HG02623 (cell line): ENCODE data around the gene HOXB3.

ENCODE experiments used
- ATAC-seq: cut with Tn5 transposase; IDR thresholded peaks from one replicate; pipeline ENCODE4 v1.9.1; 2021; ENCODE audit warnings: moderate library complexity; ENCODE audit not compliant: unreplicated experiment

Gene HOXB3

DNA sequence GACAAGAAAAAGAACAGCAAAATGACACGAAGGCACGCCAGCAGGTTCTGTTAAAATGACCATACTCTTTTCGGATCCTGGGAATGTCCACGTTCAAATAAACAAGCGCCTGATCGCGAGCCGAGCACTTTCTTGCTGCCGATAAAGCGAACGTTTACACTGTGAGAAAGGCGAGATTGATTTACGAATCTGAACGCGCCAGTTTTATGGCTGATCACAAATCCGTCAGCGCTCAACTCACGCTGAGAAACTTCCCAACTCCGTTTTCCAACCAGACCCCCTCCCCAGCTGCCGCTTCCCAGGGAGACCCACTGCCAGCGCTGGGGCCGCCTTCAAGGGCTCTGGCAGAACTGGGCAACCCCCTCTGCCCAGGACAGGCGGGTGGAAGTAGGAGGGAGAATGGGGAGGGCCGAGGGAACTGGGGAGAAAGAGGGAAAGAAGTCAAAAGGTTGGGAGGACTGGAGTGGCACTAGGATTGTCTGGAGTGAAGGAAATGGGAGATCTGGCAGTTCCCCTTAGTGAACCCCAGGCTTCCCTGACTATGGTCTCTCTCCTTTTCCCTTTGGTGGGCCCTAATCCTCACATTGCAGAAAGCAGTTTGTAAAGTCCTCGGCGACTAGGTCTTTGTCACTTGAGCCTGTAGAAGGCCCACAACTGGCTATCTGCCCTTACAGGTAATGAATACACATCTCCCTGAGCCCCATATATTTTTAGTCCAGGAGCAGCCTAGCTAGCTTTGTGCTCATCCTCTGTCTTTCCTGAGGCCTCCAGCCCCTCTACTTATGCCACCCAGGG, 18.8 kb downstream of the HOXB3 start:
- no peak for ATAC-seq

DNA sequence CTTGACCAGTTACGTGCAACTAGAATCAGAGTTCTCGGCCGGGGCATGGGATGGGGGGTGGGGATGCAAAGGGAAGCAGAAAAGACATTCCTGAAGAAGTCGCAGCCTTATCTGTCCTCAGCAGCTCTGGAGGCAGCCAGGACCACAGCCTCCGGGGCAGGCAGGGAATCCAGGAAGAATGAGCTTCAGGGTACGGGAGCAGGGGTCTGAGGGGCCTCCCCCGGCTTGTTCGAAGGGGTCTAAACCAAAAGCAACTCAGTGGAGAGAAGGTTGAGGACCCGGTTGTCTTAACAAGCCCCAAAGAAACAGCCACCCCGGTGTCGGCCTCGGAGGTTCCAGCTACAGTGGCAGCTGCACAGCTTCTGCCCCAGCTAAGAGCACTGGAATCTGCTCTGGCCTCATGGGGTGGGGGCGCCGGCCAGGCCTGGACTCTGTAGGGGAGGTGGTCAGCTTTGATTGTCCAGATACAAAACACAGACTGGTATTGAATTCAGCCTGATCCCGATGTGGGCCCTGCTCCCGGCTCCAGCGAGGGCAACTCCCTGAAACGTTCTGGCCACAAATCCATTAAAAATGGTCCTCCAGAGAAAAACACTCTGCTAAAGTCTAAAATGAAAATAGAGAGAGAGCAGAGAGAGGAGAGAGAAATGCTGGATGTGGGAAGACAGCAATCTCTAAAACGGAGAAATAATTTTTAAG, 19.6 kb downstream of the HOXB3 start:
- no peak for ATAC-seq

DNA sequence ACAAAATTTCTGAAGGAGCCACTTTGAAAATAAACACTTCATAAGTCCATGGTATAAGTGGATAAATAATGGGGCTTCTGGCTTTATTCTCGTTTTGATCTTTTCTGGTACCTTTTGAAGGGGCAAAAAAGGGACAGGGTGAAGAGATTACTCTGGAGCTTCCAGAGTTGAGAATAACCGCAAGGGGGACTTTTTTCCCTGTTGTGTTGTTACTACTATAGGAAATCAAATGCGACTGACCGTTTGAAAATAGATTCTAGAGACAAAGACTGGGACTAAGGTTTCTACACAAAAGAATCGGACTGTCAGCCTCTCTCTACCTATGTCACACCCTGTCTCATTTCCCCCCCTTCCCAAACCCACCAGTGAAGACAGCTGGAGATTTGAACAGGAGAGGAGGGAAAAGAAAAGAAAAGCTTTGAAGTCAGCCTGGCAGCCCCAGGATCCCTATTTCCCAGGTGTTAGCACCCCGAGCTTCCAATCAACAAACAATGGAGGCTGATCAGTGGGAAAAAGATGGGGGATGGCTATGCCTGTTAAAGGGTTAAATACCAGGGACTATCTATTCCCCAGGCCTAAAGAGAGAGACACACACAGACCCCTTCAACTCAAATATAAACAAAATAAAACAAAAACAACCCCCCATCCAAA, 20.2 kb downstream of the HOXB3 start:
- no peak for ATAC-seq

DNA sequence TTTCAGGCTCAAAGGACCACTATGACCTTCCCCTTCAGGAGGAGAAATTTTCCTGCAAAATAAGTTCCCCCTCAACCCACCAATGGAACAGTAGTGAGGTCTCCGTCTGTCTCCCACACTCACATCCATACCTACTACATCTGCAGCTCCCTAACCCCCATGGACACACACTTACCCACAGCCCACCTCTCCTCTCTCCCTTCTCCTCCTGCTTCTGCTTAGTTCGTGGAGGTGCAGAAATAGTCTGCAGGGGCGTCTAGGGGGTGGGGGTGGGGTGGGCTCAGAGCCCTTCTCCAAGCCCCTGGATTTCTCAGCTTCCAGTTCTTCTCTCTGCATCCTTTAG, 20.8 kb downstream of the HOXB3 start:
- ATAC-seq: no peak

DNA sequence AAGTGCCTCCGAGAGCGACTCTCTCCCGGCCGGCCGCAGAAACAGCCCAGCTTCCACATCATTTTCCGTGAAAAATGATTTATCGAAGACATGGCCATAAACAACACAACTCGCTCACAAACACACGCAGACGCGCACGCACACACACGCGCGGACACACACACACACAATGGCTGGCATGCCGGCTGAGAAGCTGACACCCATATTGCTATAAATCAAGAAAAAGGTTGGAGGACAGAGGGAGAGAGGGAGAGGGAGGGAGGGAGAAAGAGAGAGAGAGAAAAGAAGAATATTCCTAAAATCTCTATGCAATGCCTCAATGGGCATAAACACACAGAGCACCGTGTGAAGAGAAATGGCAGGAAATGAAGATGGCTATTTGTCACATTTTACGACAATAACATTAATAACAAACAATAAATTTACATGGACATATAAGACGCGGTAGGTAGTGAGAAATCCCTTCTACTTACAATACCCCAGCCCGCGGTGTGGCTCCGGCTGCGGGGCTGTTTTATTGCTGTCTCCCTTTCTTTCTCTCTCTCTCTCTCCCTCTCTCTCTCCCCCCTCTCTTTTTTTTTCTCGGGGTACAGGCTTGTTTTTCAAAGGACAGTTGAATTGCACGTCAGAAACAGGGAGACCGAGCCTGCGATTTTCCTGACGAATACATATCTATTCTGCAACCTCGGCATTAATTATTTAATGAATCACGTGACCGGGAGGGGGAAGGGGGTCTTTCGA, 21.4 kb downstream of the HOXB3 start:
- no peak for ATAC-seq

DNA sequence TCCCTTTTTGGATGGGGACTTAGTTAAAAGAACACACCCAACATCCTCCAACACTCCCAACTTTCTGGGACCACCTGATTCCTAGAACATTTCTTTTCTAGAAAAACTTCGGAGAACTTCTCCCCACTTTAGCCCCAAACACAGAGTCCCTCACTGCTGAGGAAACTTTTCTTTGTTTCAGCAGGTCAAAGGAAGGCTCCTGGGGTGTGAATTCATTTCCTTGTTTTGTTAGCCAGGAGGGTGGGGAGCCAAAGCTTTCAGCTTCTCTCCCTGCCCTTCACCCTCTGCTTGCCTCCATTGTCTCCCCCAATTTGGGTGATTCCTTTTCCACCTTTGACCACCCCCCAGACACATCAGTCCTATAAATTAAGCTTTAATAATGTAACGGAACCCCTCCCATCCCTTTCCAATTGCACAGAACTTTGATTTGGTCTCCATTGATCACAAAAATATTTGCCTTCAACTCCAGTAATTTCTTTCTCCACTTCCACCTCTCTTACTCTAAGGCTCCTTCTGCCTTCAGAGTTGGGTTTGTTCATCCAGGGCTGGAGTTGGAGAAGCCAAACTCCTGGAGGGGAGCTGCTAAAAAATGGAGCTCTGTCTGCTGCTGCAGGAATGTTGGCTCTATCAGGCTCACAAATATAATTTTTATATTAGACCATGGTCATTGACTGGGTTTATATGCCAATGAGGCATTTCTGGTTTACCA, 22.2 kb downstream of the HOXB3 start:
- no peak for ATAC-seq

DNA sequence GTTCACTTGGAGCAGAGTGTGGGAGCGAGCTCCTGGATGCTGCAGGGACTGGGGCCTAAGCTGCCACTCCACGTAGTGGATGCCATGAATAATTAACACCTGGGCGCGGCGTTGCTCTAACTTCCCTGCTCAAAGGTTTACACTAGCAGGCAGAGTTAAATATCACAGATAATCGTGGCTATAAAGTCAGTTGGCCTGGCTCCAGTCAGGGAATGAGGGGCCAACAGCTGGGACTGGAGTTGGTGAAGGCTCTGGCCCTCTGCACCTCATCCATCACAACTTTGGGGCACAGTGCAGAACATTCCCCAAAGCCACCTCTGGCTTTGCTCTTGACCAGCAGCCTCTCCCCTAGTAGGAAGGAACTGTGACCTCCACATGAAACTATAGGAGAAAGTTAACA, 22.8 kb downstream of the HOXB3 start:
- no peak for ATAC-seq

DNA sequence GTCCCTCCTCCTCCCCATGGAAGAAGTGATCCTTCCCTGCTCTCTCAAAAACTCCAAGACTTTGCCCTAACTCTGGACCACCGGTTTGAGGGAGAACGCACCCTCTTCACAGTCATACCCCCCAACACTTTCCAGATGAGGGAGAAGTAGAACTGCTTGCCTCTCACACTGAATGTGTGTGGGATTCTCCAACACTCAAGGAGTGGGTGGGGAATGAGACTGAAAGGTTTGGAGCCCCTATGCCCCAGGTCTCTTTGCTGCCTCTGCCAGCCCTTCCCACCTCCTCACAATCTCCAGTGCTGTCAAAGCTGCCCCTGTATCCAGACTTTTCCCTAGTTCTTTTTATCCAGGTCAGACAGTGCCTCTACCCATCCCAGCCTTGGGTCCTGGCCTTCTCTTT, 23.3 kb downstream of the HOXB3 start:
- ATAC-seq: no peak

DNA sequence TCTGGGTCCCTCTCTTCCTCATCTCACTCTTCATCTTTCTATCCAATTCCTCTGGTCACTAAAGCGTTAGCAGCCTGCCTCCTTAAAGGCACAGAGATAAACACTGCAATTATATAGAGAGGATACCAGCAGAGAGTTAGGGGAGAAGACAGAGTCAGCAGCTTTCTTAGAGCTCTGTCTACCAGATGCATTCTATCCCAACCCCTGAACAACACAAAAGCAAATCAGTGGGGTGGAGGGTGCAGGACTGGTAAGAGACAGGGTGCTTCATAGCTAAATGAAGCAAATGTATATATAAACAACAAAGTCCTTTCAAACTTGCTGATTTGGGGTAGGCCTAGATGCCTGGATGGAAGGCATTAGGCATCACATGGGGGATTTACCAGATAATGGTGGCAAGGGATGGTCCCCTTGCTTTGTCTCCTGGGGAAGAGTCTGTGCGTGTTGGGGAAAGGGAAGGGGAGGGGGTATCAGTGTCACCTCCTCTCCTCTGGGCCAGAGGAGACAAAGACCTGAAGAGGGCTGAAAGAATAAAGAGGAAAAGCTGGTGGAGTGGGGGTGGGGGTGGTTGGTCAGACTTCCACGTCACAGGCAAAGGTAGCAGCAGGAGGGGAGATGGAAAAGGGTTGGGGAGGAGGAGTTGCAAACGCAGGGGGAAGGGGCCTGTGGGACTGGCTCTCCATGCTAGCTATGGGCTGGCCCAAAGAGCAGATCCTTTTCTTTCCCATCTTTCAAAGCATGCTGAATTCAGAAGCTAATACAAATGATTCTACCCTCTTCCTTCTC, 23.9 kb downstream of the HOXB3 start:
- no peak for ATAC-seq

DNA sequence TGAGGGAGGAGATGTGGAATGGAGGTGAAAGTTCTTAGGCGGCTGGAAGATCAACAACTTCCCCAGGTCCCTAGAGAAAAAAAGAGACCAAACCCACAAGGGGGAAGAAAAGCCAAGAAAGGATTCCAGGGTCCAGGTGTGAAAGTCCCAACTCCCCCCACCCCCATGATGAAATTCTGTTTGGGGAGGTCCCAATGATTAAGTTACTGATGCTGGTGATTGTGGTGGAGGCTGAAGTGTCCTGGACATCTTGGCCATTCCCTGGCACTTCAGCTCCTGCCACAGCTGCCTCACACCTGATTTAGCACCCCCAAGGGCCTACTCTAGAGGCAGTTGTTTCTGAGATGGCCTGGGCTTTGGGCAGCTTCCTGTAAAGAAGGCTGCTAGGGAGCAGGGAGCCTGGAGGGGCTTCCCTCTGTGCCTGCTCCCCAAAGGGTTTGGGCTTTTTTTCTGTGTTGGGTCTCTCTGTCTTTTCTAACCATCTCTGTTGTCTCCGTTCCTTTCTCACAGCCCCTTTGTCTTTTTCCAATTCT, 25.0 kb downstream of the HOXB3 start:
- no peak for ATAC-seq

DNA sequence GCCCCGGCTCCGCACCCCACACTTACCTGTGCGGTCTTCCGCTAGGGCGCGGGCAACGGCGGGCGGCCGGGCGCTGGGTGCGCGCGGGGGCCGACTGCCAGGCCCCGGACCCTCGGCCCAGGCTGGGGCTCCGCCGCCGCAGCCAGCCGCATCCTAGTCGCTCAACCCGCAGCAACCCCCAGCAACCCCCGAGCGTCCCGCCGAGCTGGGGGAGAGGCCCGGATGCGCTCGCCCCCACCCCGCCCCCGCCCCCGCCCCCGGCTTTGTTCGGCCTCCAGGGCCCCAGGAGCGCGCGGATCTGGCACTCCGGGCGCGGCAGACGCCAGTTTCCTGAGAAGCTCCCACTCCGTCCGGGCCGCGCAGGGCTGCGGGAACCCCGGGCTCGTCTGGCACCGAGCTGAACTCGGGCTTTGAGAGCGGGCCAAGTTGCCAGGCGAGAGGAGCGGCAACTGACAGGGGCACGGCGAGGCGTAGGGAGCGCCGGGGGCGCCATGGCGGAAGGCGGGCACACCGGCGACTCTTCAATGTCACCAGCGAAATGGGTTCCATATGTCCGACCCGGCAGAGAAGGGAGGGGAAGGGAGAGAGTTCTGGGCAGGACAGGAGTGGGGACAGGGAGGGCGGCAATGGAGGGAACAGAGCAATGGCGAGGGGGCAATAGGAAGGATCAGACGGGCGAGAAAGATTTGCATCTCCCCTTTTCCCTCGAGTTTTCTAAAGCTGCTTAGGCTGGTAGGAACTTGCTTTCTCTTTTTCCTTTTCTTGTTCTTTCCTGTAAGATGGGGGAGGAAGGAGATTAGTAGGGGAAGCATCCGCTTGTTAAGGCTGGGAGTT, 25.6 kb downstream of the HOXB3 start:
- ATAC-seq: no peak

DNA sequence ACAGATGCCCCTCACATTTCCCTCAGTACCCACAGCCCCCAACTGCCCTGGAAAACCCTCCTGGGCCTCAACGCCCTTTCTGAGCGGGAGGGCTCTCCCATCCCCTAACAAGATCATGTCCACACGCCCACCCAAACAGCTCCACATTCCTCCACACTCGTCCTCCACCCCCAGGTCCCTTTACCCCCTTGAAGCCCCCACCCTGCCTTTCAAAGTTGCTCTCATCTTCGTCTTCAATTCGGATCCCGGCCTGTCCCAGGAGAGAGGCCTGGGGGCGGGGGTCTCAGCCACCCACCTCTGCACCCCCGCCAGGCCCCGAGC, 26.2 kb downstream of the HOXB3 start:
- no peak for ATAC-seq

DNA sequence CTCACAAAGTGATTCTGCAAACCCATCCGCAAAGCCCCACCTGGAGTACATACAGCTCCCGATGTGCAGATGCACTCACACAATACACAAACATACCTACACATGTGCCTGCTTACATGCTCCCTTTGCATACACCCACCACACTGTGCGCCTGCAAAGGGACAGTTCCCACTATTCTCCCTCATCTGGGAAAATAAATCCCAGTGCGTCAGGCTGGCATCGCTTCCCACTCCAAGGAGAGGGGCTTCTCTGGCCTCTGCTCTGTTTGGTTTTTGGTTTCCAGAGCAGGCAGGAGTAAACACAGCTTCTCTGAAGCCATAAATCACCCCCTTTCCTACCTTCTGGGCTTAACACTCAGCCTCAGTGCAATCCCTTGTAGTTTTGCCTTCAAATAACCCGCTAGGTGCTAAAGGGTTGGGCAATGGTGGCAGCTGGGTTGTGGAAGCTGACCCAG, 26.6 kb downstream of the HOXB3 start:
- no peak for ATAC-seq

DNA sequence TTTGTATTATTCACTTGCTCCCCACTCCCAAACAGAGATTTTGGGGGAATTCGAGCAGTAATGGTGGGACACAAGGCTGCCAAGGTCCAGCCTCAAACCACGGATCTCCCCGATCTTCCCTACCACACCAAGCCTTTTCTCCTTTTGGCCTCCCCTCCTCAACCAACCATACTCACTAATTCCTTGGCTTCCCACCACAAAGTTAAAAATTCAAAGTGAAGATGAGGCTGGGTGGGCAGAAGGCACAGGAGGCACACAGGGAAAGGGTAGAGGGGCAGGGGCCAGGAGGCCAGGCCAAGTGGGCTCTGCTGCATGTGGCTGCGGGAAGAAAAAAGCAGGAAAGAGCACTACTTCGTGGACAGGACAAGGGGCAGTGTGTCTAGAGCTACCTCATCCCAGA, 27.1 kb downstream of the HOXB3 start:
- ATAC-seq: no peak

DNA sequence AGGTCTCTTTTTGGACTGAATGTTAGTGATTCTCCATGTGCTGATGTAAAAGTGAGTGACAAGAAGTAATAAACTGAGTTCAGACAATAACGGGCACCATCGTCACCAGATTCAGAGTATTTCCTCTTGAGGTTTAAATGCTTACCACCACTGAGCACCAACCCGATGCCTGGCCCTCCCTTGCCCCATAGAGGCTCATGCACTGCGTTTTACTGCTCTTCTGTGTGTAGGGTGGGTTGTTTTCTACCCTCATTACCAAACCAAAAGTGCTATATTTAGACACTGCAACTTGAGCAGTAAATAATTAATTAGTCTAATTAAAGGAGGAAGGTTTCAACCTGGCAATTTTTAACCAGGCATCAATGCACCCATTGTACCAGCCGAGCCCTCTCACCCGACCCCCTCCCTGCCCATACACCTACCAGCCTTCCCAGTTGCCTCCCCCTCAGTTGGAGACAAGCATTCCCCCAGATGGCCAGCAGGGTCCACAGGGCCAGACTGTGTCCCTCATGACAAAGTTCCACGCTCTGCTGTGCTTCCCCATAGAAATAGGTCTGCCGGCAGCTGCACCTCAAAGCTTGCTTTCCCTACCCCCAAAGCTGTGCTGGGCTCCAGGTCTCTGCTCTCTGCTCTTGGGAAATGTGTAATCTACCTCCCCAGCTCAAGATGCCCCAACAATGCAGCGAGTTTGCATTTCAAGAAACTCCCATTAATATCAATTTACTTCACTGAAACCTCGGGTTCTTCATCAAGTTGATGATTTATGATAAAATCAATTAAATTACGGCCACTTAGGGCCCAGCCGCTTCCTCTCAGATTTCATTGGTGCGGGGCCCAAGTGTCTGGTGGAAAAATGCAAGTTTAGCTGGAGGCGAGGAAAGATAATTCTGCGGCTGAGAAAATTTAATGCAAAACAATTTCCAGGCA, 27.9 kb downstream of the HOXB3 start:
- no peak for ATAC-seq

DNA sequence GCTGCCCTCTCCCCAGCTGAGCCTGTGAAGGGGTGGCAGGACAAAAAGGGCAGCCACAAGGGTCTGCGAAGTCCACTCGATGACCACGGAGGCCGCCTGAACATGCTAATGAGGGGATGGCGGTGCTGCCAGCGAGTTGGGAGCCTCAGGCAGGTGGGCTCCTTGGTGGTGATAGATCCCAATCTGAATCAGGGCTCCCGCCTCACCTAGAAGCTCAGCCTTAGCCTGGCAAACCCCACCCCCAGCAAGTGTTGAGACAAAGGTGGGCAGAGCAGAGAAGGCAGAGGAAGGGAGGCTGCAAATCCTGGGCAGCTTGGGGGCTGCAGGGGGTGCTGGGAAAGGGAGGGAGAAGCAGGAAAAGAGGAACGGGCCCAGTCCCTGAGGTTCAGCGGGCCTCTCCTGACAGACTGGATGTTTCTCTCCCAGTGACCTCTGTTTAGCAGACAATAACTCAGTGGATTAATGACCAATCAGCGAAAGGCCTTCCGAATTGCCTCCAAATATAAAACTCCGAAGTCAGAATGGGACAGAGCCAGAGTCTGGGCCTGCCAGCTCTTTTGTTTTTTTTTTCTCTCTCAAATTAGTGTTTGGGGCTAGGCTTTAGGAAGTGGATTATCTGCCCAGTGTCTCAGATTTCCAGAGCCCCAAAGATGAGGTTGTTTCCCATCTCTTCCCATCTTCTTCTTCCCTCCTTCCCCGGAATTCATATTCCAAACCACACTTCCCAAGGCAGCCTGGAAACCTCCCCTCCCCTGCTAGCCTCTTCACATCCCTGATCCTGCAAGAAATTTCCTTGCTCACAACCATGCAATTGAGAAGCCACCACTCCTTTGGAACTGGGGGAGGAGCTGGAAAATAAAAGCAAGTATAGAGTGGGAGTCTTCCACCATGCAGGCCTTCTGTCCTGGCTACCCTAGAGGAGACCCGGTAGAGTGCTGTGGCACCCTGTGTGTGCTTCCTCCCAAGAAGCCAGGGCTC, 29.9 kb downstream of the HOXB3 start:
- no peak for ATAC-seq
